Adipocyte (in vitro differentiated cells): ENCODE measurements around the gene TIGD7.
"Not testable (repeated sequence)": the region's sequence is repeated elsewhere in the genome, so short reads cannot be mapped to it uniquely, and the experiment has no call there.

ENCODE experiments used
- DNase-seq: peaks from one replicate; pipeline ENCODE4 v3.0.0-alpha.2; 2015; ENCODE audit warnings: low read depth
- H3K27me3 ChIP-seq: replicated peaks from 2 replicates; pipeline ENCODE4 v1.7.0; 2013; ENCODE audit warnings: mild to moderate bottlenecking, low read length, moderate library complexity; ENCODE audit not compliant: control insufficient read depth, insufficient read depth
- H3K36me3 ChIP-seq: 2 replicates; pipeline ENCODE4 v1.7.0; 2013; ENCODE audit warnings: low read length, mild to moderate bottlenecking, moderate library complexity; ENCODE audit not compliant: control insufficient read depth, insufficient read depth, severe bottlenecking
- H3K4me1 ChIP-seq: 2 replicates; pipeline ENCODE4 v1.7.0; 2013; ENCODE audit warnings: mild to moderate bottlenecking, low read length, moderate library complexity; ENCODE audit not compliant: control insufficient read depth, insufficient read depth
- H3K4me3 ChIP-seq: 2 replicates; pipeline ENCODE4 v1.7.0; 2013; ENCODE audit warnings: mild to moderate bottlenecking, low read length, moderate library complexity
- H3K9ac ChIP-seq: 2 replicates; pipeline ENCODE4 v1.7.0; 2013; ENCODE audit warnings: mild to moderate bottlenecking, low read length, moderate library complexity
- H3K9me3 ChIP-seq: 2 replicates; pipeline ENCODE4 v1.7.0; 2013; ENCODE audit warnings: mild to moderate bottlenecking, low read length, moderate library complexity; ENCODE audit not compliant: control insufficient read depth

The TIGD7 gene

DNA sequence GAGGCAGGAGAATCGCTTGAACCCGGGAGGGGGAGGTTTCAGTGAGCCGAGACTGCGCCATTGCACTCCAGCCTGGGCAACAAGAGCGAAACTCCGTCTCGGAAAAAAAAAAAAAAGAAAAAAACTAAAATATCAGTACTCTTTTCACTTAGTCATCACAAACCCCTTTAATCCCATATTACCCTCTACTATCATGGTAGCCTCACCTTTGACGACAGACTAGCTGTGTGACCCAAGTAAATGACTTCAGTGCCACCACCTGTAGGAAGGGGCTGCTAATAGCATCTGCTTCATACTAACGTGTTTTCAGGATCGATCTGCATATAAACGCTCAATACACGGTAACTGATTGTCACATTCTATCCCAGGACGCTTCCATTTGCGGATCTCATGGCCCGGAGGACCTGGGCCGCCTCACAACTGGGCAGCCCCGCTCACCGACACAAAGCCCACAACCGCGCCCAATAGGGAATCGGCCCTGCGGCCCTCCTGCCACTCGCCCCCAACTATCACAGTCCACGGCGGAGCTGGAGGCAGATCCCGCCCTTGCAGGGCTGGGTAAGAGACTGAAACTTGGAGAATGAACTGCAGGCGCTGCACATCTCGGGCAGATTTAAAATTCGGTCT, 23.0 kb downstream of the TIGD7 start:
- no peaks in the 10 kb centered on the region for H3K27me3 ChIP-seq
- no peaks in the 10 kb centered on the region for H3K9me3 ChIP-seq
- peak overlapping the region; percentile 99 for H3K9ac ChIP-seq
- H3K4me3 ChIP-seq = peak overlapping the region; percentile 99
- H3K4me1 ChIP-seq = peaks cover 19% of the 10 kb centered on the region
- no peak for DNase-seq
- peaks cover 17% of the 10 kb centered on the region for H3K36me3 ChIP-seq

DNA sequence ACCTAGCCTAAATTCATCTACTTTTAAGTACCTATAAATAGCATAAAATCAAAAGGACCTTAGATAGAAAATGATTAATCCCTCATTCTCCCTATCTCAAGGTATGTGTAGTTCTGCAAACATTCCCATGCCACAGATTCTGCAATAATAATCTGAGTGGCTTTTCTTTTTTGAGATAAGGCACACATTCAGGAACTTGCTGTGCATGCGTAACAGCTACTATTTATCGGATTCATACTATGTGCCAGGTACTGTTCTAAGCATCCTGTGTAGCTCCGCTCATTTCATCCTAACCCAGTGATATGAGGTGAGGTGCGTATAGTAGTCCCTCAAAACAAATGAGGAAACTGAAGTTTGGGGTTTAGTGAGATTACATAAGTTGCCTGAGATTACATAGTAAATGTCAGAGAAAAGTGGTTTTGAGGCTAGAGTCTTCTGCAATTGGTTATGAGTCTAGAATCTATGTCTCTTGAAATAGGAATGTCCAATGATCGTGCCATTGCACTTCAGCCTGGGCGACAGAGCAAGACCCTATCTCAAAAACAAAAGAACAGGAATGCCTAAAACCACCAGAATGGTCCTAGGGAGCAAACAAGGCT, 23.9 kb downstream of the TIGD7 start:
- Histone ChIP-seq H3K9ac (no peak overlapping the region), H3K36me3 (peaks cover 11% of the 10 kb centered on the region), H3K4me1 (peaks cover 19% of the 10 kb centered on the region), H3K27me3 (no peaks in the 10 kb centered on the region), H3K9me3 (no peaks in the 10 kb centered on the region), H3K4me3 (no peak overlapping the region)
- DNase-seq = no peak

DNA sequence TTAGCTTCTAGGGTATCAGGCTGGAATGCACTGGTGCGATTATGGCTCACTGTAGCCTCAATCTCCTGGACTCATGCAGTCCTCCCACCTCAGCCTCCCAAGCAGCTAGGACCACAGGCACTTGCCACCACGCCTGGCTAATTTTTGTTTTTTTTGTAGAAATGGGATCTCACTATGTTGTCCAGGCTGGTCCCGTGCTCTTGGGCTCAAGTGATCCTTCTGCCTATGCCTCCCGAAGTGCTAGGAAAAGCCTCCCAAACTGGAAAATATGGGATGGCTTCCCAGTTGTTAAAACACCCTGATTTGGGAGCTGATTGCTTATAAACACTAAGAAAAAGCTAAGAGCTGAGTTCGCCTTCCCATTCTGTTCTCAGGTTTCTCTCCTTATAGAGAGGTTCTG, 28.6 kb downstream of the TIGD7 start:
- no peaks in the 10 kb centered on the region for H3K9me3 ChIP-seq
- no peak for DNase-seq

DNA sequence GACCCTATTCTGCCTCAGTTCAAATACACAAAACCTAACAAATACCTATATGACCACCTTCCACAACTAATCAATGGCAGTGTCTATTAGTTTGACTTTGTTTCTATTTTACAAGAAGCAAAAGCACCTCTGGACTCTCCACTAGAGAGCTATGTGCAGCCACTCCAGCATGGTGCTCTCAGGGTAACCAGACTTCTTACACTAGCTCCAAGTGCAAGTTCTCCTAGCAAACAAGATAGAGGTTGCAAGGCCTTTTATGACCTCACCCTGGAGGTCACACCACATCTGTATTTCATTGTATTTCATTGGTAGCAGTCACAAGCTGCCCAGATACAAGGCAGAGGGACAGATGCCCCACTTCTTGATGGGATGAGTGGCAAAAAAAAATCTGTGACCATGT, 30.3 kb downstream of the TIGD7 start:
- no peak for DNase-seq
- Histone ChIP-seq H3K9me3 (no peaks in the 10 kb centered on the region), H3K27me3 (no peaks in the 10 kb centered on the region), H3K4me1 (no peaks in the 10 kb centered on the region), H3K4me3 (no peak overlapping the region), H3K9ac (no peak overlapping the region), H3K36me3 (no peaks in the 10 kb centered on the region)

More for the DNA sequence above, 28.6 kb downstream of the TIGD7 start:
- Histone ChIP-seq H3K9ac (no peak overlapping the region), H3K4me3 (no peak overlapping the region), H3K36me3 (no peaks in the 10 kb centered on the region), H3K27me3 (no peaks in the 10 kb centered on the region), H3K4me1 (no peaks in the 10 kb centered on the region)

DNA sequence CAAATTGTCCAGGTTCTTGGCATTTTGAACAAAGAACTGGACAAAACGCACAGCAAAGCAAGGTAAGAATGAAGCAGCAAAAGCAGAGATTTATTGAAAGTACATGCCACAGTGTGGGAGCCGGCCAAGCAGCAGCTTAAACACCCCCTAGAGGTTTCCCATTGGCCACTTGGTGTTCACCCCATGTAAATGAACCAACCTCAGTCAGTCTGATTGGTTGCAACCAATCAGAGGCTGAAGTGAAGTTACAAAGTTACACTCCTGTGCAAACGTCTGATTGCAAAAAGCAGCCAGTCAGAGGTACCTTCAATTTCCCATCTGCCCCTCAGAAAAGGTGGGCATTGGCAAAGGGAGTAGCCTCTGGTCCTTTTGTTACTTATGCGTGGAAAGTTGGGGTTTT, 30.7 kb downstream of the TIGD7 start:
- DNase-seq = no peak
- no peaks in the 10 kb centered on the region for H3K36me3 ChIP-seq

DNA sequence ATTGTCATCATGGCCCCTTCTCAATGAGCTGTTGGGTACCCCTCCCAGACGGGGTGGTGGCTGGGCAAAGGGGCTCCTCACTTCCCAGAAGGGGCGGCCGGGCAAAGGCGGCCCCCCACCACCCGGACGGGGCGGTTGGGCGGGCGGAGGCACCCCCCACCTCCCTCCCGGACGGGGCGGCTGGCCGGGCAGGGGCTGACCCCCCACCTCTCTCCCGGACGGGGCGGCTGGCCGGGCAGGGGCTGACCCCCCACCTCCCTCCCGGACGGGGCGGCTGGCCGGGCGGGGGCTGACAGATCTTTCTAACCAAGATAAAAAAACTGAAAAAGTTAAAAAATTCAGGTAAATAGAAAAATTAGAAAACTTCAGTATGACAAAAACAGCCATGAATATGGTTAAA, 33.9 kb downstream of the TIGD7 start:
- not testable (repeated sequence) for H3K27me3 ChIP-seq, H3K9me3 ChIP-seq, H3K36me3 ChIP-seq, DNase-seq, H3K4me1 ChIP-seq, H3K9ac ChIP-seq, H3K4me3 ChIP-seq

More for the DNA sequence above, 30.7 kb downstream of the TIGD7 start:
- H3K27me3 ChIP-seq = no peaks in the 10 kb centered on the region
- no peak overlapping the region for H3K4me3 ChIP-seq
- no peaks in the 10 kb centered on the region for H3K4me1 ChIP-seq
- H3K9ac ChIP-seq = no peak overlapping the region
- H3K9me3 ChIP-seq = no peaks in the 10 kb centered on the region

DNA sequence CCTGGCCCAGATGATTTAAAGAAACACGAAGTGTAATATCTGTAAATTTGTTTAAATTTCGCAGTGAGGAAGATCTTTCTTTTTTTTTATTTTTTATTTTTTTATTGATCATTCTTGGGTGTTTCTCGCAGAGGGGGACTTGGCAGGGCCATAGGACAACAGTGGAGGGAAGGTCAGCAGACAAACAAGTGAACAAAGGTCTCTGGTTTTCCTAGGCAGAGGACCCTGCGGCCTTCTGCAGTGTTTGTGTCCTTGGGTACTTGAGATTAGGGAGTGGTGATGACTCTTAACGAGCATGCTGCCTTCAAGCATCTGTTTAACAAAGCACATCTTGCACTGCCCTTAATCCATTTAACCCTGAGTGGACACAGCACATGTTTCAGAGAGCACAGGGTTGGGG, 34.5 kb downstream of the TIGD7 start:
- H3K4me3 ChIP-seq, H3K9ac ChIP-seq, H3K4me1 ChIP-seq, H3K9me3 ChIP-seq, DNase-seq, H3K36me3 ChIP-seq, H3K27me3 ChIP-seq: not testable (repeated sequence)

DNA sequence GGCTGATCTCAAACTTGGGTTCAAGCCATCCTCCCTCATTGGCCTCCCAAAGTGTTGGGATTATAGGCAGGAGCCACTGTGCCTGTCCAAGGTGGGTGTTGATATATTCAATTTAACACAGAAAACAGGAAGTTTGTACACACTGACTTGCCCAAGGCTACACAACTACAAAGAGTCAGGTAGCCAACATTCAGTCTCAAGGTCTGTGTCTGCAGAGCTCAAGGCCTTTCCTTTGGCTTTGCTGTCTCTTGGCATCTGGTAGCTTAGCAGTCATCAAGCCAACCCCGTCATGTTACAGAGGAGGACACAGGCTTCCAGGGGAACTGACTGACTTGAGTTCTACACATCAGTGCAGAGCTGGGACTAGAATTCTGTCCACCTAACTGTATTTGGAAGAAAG, 36.9 kb downstream of the TIGD7 start:
- H3K4me1 ChIP-seq = peaks cover 11% of the 10 kb centered on the region
- no peak overlapping the region for H3K9ac ChIP-seq
- no peaks in the 10 kb centered on the region for H3K9me3 ChIP-seq
- H3K27me3 ChIP-seq = no peaks in the 10 kb centered on the region
- no peak overlapping the region for H3K4me3 ChIP-seq
- no peak for DNase-seq
- no peaks in the 10 kb centered on the region for H3K36me3 ChIP-seq

DNA sequence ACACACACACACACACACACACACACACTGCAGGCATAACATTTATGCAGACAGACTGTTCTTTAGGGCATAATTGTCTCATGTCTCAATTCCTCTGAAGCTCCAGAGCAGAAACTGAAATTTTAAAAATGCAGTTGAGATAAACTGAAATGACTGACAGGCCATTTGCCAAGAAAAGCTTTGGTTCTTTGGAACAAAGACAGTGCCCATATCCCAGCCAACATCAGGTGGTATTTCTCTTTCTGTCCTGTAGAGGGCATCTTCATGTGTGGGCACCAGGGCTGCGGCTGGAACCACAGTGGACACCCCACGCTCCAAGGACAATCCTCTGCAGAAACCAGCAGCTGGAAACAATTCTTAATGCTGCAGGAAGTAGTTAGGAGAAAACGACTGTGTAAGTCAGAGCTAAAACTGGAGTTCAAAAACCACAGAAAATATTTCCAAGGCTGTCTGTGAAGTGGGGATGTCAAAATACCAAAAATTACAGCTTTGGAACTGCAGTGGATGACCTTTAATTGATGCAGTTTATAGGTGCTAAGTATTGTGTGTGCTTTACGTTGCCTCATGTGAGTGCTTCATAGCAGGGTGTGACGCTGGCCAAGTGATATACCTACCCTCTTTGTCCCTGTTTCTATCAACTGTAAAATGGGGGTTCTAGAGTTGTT, 38.2 kb downstream of the TIGD7 start:
- Histone ChIP-seq H3K27me3 (no peaks in the 10 kb centered on the region), H3K4me3 (no peak overlapping the region), H3K9me3 (no peaks in the 10 kb centered on the region), H3K4me1 (peaks cover 14% of the 10 kb centered on the region), H3K36me3 (no peaks in the 10 kb centered on the region), H3K9ac (no peak overlapping the region)
- peak; percentile 79 for DNase-seq

DNA sequence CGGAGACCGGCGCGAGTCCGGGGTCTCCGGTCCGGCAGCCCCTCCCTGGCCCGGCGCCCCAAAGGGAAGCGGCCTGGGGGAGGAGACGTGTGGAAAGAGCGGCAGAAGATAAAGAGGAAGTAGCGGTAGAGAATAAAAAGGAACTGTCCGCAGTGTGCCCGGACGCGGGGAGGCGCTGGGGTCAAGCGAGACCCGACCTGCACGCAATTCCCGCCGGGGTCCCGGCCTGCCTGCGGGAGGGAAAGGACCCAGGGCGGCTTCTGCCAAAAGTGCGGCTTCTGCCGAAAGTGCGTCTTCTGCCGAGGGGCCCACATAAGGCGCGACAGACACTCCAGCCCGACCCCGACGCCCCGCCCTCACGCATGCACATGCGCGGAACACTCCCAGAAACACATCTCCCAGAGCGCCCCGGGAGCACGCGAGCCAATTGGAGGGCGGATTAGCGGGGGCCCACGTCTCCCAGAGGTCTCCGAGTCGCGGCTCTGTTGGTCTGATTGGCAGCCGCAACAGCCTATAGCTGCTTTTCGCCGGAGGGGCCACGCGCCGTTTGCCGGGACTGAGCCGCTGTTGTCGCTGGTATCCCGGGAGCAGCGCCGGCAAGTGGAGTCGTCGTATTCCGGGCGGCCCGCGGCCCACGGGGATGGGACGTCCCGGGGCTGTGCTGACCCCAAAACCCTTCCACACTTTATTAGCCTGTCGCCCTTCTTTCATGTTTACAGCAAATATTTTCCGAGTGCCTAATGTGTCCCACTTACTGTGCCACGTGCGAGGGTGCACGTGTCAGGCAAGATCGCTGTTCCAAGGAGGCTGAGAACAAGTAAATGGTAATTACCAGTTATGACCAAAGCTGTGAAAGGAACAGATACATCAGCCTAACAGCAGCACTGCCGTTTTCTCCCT, 40.8 kb downstream of the TIGD7 start:
- Histone ChIP-seq H3K4me3 (peak overlapping the region; percentile 87), H3K9ac (peak overlapping the region; percentile 95), H3K27me3 (no peaks in the 10 kb centered on the region), H3K9me3 (no peaks in the 10 kb centered on the region), H3K4me1 (peaks cover 19% of the 10 kb centered on the region), H3K36me3 (no peaks in the 10 kb centered on the region)
- peak; percentile 99 for DNase-seq

DNA sequence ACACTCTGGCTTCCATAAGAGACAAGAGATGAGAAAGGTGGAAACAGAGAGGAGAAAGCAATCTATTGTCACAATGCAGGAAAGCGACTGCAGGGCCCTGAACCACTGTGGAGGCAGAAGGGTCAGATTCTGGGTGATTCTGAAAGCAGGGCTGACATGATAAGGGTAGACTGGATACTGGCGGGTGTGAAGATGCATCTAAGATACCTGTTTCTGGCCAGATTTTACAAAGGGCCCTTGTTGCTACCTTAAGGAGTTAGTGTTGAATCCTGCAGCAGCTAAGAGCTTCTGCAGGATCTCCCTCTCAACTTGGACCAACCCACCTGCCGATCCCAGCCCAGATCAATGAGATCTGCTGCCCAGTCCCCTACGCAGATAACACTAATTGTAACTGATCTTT, 42.7 kb downstream of the TIGD7 start:
- no peak overlapping the region for H3K9ac ChIP-seq
- no peaks in the 10 kb centered on the region for H3K27me3 ChIP-seq
- no peaks in the 10 kb centered on the region for H3K36me3 ChIP-seq
- no peaks in the 10 kb centered on the region for H3K9me3 ChIP-seq
- H3K4me1 ChIP-seq = peaks cover 32% of the 10 kb centered on the region
- DNase-seq = no peak
- H3K4me3 ChIP-seq = no peak overlapping the region
